Sciatic nerve (tissue), 2 donors: Measurements from ENCODE around the gene KCTD1. TPM values are rescaled to one million over a fixed set of nuclear protein-coding genes. Genes with fewer than 3 reads are reported as not detected.

ENCODE experiments used
- ATAC-seq: fragments of 200-7000 bp; cut with Tn5 transposase; one replicate; pipeline ENCODE4 v1.9.1; 2020; ENCODE audit warnings: mild to moderate bottlenecking, moderate library complexity
- DNase-seq: peaks from one replicate; pipeline ENCODE4 v3.0.0-alpha.2; 2020; ENCODE audit warnings: low spot score
- intact Hi-C: fragments of 100-400 bp; cut with DNase I; formaldehyde crosslinking; loops from one replicate; pipeline ENCODE4 v1.14.2; 2022
- total RNA-seq: library from RNA; stranded (reverse); fragmentation: NEBNext Ultra II Directional; extraction: Animal tissue kit (Norgen Biotek cat#: 25700); gene quantifications from one replicate; pipeline ENCODE4 v1.2.1, GENCODE V29; 2021
- donor health status: DM: no; HTN: no; CAD: no.
- donor health status: DM: no; HTN: no; CAD: no.

KCTD1 gene
- total RNA-seq, 1 donor from 2014 or later, result 34.1 TPM

DNA sequence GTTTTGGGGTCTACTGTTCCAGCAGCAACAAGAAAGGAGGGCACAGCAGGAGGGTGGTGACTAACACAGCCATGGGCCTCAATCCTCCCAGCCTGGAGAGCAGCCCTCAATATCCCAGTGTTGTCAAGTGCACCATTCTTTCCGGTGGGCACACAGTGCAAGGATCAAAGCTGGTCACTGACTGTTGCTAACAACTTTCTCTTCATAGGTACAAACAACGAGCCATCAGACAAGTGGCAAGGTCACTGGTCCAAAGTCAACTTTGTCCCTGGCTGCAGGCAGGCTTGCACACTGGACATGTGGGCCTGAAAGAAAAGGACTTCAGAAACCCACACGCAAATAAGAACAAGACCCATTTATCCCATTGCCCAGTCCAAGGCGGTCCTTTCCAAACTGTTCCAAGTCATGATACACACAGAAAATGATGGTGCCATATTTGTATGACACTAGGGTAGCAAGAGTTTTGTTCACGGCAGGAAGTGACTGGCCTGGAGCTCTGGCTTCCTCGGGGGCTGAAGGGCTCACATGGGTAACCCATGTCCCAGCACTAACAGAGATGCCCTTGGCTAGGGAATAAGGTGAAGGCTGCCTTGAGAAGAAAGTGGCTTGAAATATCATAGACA is 57.0 kb downstream of the KCTD1 start:
- DNase-seq, result no peak
- ATAC-seq, result no peak

GRCh38 chr18:26489881-26490280 is 58.5 kb downstream of the KCTD1 start:
- intact Hi-C loops, result no loop called here
- ATAC-seq (no peak), DNase-seq (no peak)

More for the DNA sequence above, 57.0 kb downstream of the KCTD1 start:
- intact Hi-C loops, result no loop called here

DNA sequence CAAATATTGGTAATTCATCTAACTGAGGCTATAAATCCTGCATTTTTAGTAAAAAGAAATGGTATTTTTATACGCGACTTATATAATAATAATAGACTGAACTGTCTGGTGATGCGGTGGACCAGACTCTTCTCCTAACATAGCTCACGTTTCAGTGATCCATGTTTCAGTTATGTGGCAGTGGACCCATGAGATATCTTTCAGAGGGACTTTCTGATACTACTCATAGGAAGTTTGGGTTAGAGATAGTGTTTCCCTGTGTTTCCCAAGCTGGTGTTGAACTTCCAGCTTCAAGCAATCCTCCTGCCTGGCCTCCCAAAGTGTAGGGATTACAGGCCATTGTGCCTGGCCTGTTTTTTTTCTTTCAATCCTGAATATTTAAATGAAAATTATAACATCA is 59.2 kb downstream of the KCTD1 start:
- intact Hi-C loops, result no loop called here
- DNase-seq, result no peak
- no peak for ATAC-seq

DNA sequence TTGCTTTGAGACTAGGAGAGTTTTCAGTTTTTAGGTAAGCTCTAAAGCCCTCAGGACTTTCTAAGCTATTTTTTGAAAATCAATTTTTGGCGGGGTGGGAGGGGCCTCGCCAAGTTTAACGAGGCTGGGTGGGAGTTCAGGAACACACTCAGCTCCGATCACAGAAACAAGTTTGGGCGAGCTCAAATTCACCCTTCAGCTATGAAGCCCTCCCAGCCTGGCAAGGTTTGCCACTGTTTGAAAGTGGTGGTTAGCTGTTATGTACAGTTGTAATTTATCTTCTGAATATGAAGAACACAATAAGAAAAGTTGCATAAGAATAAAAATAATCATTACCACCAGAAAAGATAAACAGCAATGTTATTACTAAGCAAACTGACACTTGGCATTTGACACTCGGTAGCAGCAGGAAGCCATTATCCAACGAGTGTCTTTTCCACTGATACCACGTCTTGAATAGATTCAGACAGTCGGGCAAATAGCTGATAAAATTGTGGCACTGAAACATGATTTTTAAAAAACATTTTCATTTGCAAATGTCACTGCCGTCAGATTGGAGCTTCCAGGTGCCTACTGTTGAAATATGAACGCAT is 59.8 kb downstream of the KCTD1 start:
- no peak for DNase-seq
- intact Hi-C loops, result no loop called here
- no peak for ATAC-seq

GRCh38 chr18:26487437-26487836 is 60.9 kb downstream of the KCTD1 start:
- no peak for DNase-seq
- no peak for ATAC-seq
- intact Hi-C loops, result no loop called here

- ATAC-seq, result no peak
- intact Hi-C loops, result no loop called here
Measured at GRCh38 chr18:26483633-26484032, 64.7 kb downstream of the KCTD1 start.

GRCh38 chr18:26482569-26482968 is 65.8 kb downstream of the KCTD1 start:
- intact Hi-C loops, result no loop called here
- DNase-seq (no peak), ATAC-seq (no peak)

More at GRCh38 chr18:26483633-26484032, 64.7 kb downstream of the KCTD1 start:
- DNase-seq, result no peak

DNA sequence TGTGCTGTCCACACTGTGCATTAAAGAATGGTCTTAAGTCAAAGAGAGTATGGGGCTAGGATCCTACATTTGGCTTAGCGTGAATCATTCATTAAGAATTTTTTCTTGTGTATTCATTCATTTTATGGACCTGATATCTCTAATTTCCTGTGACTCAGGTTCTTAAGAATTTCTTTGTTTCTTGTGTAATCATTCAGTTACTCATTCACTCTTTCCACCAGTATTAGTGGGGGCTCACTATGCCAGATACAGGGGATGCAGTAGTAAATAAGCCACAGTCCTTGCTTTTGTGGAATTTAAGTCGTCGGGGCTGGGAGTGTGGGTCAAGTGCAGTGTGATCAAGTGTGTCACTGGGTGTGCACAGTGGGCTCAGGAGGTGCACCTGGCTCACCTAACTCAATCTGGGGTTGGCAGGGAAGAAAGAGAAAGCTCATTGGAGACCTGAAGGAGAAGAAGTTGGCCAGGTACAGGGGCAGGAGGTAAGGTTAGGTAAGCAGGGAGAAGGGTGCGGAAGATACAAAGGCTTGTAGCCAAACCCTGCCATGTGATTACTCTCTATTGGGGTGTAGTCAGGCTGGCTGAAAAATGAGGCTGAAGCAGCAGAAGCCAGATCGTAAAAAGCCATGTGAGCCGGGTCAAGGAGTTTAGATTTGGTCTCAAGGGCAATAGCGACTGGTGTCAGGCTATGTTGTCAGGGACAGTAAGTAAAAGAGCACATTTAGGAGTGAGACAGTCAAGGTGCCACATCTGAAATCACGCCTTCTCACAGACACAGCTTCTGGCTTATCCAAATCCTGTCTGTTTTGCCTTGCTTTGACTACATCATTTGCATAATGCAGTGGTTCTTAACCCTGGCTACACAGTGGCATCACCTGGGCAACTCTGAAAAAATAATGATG is 67.2 kb downstream of the KCTD1 start:
- ATAC-seq, result peak; percentile 19
- no peak for DNase-seq
- intact Hi-C loops, result no loop called here

DNA sequence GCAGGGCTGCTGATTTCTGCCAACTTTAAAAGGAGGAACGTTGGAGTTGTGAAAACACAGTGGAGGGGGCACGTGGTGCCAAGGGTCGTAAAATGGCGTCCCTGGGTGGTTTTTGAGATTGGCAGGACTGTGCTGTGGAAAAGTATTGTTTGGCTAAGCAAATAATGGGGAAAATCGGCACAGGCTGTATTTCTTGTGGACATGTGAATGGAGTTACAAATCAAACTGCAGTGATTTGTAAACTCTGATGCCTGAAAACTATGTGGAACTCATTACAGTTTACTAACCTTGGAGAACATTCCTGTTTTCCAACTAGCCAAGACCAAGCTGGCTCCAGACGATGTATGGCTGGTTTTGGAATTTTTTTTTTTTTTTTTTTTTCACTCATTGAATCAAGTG is 68.7 kb downstream of the KCTD1 start:
- DNase-seq (no peak), ATAC-seq (peak; percentile 75)
- intact Hi-C loops, result no loop called here

DNA sequence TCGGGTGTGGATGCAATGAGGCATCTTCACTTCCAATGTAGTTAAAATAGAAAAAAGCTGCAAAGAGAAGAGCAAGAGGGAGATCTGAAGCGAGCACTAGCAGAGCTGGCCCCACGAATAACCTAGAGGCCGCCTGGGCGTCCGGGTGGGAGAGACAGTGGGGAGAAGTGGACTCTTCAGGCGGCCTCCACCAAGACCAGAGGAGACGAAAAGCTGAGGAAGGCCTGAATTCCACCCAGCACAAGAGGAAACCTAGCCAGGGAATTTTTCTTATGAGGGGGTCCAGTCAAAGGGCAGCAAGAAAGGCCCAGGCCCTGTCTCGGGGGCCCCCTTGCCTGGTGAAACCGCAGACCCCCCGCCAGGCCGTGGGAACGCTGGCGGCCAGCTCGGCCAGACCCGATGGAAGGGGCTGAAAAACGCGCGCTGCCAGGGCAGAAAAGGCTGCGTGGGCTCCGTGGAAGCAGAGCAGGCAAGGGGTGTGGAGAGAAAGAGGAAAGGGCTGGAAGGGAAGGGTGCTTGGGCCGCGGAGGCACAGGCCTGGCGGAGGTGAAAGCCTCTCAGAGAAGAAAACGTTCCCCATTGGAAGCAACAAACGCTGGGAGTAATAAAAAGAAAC is 69.2 kb downstream of the KCTD1 start:
- intact Hi-C loops, result no loop called here
- ATAC-seq (peak; percentile 76), DNase-seq (no peak)

DNA sequence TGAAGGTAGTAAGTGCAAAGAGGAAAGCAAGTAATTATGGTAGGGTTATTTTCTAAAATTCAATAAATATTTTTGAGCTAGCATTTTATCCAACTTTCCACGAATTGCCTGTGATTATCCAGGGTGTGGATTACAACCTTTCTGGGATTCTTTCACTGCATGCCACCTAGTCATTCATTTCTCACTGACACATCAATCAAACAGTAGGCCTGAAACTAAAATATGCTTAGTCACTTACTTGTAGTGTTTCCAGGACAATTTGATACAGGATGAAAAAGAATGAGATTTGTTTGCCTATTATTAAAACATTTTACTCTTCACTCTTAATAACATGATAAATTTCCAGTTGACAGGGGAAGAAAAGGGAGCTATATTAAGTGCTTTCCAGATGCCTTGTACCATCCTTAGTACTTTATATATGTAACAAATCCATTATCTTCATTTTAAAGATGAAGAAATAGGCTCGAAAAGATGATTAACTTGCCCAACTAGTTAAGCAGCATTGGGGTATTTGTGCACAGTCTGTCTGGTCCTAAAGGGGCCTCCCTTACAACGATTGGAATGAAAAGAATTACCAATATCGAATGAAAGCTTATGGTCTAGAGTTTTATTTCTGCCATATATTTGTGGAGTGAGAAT is 70.4 kb downstream of the KCTD1 start:
- ATAC-seq (no peak), DNase-seq (no peak)
- intact Hi-C loops, result no loop called here

- DNase-seq (no peak), ATAC-seq (no peak)
- intact Hi-C loops, result no loop called here
Measured at GRCh38 chr18:26476697-26477096, 71.7 kb downstream of the KCTD1 start.

DNA sequence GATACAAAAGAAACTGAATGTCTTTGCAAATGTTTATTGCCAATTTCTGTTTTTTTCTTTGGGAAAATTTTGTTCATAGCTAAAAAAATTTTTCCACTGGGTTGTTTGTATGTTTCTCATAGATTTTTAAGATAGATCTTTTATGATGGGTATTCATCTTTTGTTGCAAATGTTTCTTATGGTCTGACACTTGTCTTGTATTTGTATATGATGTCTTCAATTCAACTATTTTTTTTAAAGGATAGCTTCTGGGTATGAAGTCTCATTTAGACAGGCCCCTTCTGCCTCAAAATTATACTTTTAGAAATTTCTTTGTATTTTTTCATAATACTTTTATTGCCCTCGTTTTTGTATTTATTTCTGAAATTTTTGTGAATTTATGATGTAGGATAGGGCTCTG is 73.8 kb downstream of the KCTD1 start:
- ATAC-seq (no peak), DNase-seq (no peak)
- intact Hi-C loops, result no loop called here

- ATAC-seq, result peak; percentile 71
- intact Hi-C loops, result no loop called here
- no peak for DNase-seq
Measured at GRCh38 chr18:26473672-26474071, 74.7 kb downstream of the KCTD1 start.

DNA sequence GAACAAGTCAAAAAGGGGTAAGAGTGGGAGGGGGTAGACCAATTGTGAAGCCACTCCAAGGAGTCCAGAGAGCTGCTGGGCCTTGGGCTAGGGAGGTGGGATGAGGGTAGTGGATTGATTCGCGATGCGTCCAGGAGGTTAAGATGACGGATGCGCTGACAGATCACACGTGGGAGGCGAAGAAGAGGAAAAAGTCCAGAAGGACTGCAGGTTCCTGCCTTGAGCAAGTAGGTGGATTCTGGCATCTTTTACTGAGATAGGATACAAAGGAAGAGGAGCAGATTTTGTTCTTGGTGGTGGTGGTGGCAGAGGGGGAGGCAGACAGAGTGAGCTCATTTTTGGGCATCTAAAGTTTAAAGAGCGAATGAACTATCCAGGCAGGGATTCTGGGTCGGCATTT is 76.5 kb downstream of the KCTD1 start:
- ATAC-seq (no peak), DNase-seq (no peak)
- intact Hi-C loops, result no loop called here

DNA sequence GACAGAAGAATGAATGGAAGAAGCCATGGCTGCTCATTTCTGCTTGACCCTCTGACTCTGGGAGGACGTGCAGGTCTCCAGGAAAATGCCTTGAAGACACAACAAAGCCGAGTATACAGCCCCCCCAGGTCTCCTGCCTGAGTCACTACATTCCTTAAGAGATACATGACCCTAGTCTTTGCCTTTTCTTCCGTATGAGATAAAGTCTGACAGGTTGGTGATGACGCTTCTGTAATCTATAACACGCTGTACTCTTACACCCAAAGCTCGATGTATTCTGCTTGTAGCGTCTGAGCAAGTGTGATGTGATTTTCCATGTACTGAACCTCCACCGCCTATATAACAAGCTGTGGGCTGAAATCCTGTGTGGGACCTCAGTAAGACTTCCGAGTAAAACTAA is 77.3 kb downstream of the KCTD1 start:
- no peak for DNase-seq
- no peak for ATAC-seq
- intact Hi-C loops, result no loop called here

DNA sequence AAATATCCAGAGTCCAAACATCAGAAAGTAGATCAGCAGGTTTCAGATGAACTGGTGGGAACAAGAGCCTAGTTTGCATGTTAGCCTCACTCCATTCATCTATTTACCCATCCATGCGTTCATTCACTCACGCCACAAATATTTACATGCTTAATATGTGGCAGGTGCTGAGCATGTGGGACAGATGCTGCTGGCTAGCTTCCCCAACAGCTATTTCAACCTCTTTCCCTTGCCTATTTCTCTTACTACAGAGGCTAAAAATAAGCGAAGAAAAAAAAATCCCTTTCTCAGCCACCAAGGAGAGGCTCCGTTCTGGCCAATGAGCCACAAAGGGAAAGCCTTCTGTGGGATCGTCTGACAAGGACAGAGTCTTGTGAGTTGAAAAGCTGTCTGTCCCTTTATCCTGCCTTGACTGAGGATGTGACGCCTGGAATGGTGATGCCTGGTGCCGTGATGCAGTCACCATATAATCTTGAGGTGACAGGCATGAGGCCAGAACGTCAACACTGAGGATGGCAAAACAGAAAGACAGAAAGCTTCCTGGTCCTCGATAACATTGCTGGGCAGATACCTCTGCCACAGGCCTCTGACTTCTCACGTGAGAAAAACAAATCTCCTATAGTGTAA is 78.2 kb downstream of the KCTD1 start:
- intact Hi-C loops, result no loop called here
- DNase-seq, result no peak
- ATAC-seq, result no peak

- DNase-seq (no peak), ATAC-seq (no peak)
- intact Hi-C loops, result no loop called here
Measured at GRCh38 chr18:26468931-26469340, 79.4 kb downstream of the KCTD1 start.

DNA sequence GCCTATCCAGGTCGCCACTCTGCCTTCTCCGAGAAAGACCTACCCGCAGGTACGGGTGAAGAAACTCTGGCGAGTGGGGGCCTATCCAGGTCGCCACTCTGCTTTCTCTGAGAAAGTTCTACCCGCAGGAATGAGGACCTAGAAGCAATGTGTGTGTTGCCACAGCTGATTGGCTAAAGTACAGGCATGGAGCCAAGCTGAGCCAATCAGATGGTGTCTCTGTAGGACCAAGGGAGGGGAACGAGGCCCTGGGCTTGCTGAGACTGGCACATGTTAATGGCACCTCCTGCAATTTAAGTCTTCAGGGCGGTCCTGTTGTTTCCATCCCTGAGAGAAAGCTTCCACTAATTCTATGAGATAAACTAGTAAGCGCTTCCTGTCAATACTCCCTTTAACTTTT is 82.3 kb downstream of the KCTD1 start:
- DNase-seq, result no peak
- intact Hi-C loops, result no loop called here
- ATAC-seq, result no peak
